SU-DHL-6 (cell line): ENCODE results near the gene PTPRN2.

ENCODE experiments used
- EZH2phosphoT487 ChIP-seq: fragments of 200-600 bp; sonication (generic), shearing (Covaris generic); conservative IDR thresholded peaks from 2 replicates; pipeline ENCODE4 v1.6.1; 2018; ENCODE audit warnings: mild to moderate bottlenecking, antibody characterized with exemption, low read length, moderate library complexity, mixed read lengths
- TF ChIP-seq, protein P1 (sequence below): fragments of 200-600 bp; sonication (generic); IDR thresholded peaks from one replicate; pipeline ENCODE4 v1.5.1; 2017; ENCODE audit warnings: antibody characterized with exemption, mild to moderate bottlenecking, low read length, moderate library complexity; ENCODE audit not compliant: insufficient read depth, poor library complexity, severe bottlenecking

DNA sequence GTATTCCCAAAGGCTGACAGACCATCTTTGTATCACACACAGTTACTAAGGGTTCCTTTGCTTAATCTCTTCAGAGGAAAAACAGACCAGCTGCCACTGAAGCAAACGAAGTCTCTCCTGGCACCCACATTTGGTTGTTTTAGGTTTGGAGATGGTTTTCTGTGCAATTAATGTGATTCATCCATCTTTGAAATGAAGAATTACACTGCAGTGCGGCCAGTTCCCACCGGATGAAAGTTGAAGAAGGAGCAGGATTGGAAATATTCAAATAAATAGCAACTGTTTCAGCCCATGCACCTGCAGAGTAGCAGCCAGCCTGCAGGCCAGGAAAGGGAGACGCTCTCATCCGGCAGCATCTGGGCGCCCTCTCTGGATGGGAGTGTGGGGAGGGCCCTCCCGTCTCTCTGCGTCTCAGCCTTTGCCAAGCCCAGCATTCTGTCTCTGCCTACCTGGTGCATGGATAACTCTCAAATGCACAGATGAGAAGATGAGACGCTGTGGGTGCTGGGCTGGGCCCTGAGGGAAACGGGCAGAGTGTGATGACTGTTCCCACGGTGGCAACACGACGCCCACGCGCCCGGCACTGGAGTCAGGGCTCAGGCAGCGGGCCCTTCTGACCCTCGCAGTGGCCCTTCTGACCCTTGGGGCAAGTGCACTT lies 214.0 kb downstream of the PTPRN2 start:
- TF ChIP-seq, protein P1, sequence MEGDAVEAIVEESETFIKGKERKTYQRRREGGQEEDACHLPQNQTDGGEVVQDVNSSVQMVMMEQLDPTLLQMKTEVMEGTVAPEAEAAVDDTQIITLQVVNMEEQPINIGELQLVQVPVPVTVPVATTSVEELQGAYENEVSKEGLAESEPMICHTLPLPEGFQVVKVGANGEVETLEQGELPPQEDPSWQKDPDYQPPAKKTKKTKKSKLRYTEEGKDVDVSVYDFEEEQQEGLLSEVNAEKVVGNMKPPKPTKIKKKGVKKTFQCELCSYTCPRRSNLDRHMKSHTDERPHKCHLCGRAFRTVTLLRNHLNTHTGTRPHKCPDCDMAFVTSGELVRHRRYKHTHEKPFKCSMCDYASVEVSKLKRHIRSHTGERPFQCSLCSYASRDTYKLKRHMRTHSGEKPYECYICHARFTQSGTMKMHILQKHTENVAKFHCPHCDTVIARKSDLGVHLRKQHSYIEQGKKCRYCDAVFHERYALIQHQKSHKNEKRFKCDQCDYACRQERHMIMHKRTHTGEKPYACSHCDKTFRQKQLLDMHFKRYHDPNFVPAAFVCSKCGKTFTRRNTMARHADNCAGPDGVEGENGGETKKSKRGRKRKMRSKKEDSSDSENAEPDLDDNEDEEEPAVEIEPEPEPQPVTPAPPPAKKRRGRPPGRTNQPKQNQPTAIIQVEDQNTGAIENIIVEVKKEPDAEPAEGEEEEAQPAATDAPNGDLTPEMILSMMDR = no peak
- no peak for TF ChIP-seq EZH2phosphoT487
